ENCODE results near the gene FKRP. TPM values are rescaled to one million over a fixed set of nuclear protein-coding genes. Genes with fewer than 3 reads are reported as not detected.
A peak's percentile ranks its signal among the peaks of the same experiment; 100 is the strongest.
"Not testable (repeated sequence)": the region's sequence is repeated elsewhere in the genome, so short reads cannot be mapped to it uniquely, and the experiment has no call there.

The FKRP gene
- total and polyA plus RNA-seq, 5 donors, result 15.0 to 22.7 (median 20.0) TPM

GRCh38 chr19:46788262-46788967 lies 42.6 kb downstream of the FKRP start, which contains the start of gene SLC1A5:
Gene SLC1A5, minus strand, starts transcription at chr19:46788594. Its CDS starts 629 bp downstream, at chr19:46787965.
- Histone ChIP-seq H3K9me3 (ENCODE audit: control insufficient read depth, low read length) (no peaks in the 10 kb centered on the region), H3K27me3 (ENCODE audit: control insufficient read depth, insufficient read depth) (no peaks in the 10 kb centered on the region), H3K4me3 (ENCODE audit: low read length) (peak within 1 kb of the TSS; percentile 54), H3K27ac (ENCODE audit: low read length) (peak within 1 kb of the TSS; percentile 93), H3K4me1 (ENCODE audit: control insufficient read depth, insufficient read depth, low read length) (peaks cover 19% of the 10 kb centered on the region)
- WGBS, result under 1% methylated on average over 46 of the region's 46 CpGs
- peak; percentile 93 to 94 for ATAC-seq
- intact Hi-C loops (cut with DNase I), result no loop called here
- DNase-seq, result peak; percentile 98 to 99 (median 98)

- Histone ChIP-seq H3K9me3 (ENCODE audit: control insufficient read depth, low read length) (no peaks in the 10 kb centered on the region), H3K4me1 (ENCODE audit: control insufficient read depth, insufficient read depth, low read length) (peaks cover 19% of the 10 kb centered on the region), H3K4me3 (ENCODE audit: low read length) (no peak overlapping the region), H3K27ac (ENCODE audit: low read length) (no peak overlapping the region), H3K27me3 (ENCODE audit: control insufficient read depth, insufficient read depth) (no peaks in the 10 kb centered on the region)
- intact Hi-C loops (cut with DNase I), result no loop called here
- ATAC-seq (no peak), DNase-seq (no peak)
- WGBS, result 66% methylated on average over 9 of the region's 9 CpGs
Measured at GRCh38 chr19:46788968-46789338, 43.1 kb downstream of the FKRP start.

DNA sequence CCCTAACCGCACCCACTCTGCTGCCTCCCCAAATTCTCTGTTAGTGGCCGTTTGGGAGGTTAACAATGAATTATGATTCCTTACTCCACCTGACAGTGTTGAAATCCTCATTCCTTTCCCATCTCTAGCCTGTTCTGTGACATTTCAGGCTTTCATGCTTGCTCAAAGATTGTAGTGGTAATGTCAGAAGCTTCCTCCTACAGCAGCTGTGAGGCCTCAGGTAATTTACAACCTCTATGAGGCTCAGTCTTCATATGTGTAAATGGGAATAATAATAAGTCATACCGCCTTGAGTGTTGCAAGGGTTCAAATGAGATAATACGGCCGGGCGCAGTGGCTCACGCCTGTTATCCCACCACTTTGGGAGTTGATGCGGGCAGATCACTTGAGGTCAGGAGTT lies 43.5 kb downstream of the FKRP start:
- Histone ChIP-seq H3K4me1 (ENCODE audit: control insufficient read depth, insufficient read depth, low read length) (peaks cover 15% of the 10 kb centered on the region), H3K27me3 (ENCODE audit: control insufficient read depth, insufficient read depth) (no peaks in the 10 kb centered on the region), H3K4me3 (ENCODE audit: low read length) (no peak overlapping the region), H3K27ac (ENCODE audit: low read length) (no peak overlapping the region), H3K9me3 (ENCODE audit: control insufficient read depth, low read length) (no peaks in the 10 kb centered on the region)
- ATAC-seq, result no peak
- WGBS, result 92% methylated on average over 8 of the region's 8 CpGs
- DNase-seq, result no peak
- intact Hi-C loops (cut with DNase I), result no loop called here

DNA sequence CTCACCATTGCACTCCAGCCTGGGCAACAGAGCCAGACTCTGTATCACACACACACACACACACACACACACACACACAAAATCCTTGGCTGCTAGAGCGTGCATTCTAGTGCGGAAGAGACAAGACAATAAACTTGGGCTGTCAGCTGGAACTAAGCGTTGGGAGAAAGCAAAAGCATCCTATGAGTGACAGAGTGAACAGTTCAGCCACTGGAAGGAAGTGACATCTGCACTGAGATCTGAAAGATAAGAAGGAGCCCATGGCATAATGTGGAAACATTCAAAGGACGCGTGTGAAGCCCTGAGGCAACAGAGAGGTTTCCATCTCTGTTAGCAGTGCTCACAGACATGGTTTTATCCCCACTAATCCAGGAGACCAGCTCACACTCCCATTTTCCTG lies 46.1 kb downstream of the FKRP start:
- WGBS, result 48% methylated on average over 5 of the region's 5 CpGs
- DNase-seq, result no peak
- Histone ChIP-seq H3K27me3 (ENCODE audit: control insufficient read depth, insufficient read depth) (no peaks in the 10 kb centered on the region), H3K9me3 (ENCODE audit: control insufficient read depth, low read length) (no peaks in the 10 kb centered on the region), H3K4me3 (ENCODE audit: low read length) (no peak overlapping the region), H3K27ac (ENCODE audit: low read length) (no peak overlapping the region), H3K4me1 (ENCODE audit: control insufficient read depth, insufficient read depth, low read length) (no peaks in the 10 kb centered on the region)
- intact Hi-C loops (cut with DNase I), result no loop called here
- no peak for ATAC-seq

DNA sequence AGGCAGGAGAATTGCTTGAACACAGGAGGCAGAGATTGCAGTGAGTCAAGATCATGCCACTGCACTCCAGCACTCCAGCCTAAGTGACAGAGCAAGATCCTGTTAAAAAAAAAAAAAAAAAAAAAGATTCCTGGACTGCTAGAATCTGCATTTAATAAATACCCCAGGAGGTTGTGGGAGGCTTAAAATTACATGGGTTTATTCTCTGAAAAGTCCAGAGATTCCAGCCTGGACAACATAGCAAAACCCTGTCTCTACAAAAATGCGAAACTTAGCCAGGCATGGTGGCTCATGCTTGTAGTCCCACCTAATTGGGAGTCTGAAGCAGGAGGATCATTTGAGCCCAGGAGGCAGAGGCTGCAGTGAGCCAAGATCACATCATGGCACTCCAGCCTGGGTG lies 52.0 kb downstream of the FKRP start:
- H3K4me3 ChIP-seq (ENCODE audit: low read length), result no peak overlapping the region
- WGBS, result 100% methylated on average over 1 of the region's 1 CpG
- H3K4me1 ChIP-seq (ENCODE audit: control insufficient read depth, insufficient read depth, low read length), result no peaks in the 10 kb centered on the region
- intact Hi-C loops (cut with DNase I), result no loop called here
- H3K9me3 ChIP-seq (ENCODE audit: control insufficient read depth, low read length), result no peaks in the 10 kb centered on the region
- DNase-seq (no peak), ATAC-seq (no peak)
- no peak overlapping the region for H3K27ac ChIP-seq (ENCODE audit: low read length)
- H3K27me3 ChIP-seq (ENCODE audit: control insufficient read depth, insufficient read depth), result no peaks in the 10 kb centered on the region

- no peak for ATAC-seq
Measured at GRCh38 chr19:46798713-46799112, 52.9 kb downstream of the FKRP start.

GRCh38 chr19:46802152-46802551 lies 56.3 kb downstream of the FKRP start:
- intact Hi-C loops (cut with DNase I), result no loop called here
- H3K27me3 ChIP-seq (ENCODE audit: control insufficient read depth, insufficient read depth), result no peaks in the 10 kb centered on the region
- DNase-seq (no peak), ATAC-seq (no peak)
- WGBS, result 97% methylated on average over 5 of the region's 5 CpGs
- no peak overlapping the region for H3K4me3 ChIP-seq (ENCODE audit: low read length)
- H3K9me3 ChIP-seq (ENCODE audit: control insufficient read depth, low read length), result no peaks in the 10 kb centered on the region
- H3K27ac ChIP-seq (ENCODE audit: low read length), result no peak overlapping the region
- no peaks in the 10 kb centered on the region for H3K4me1 ChIP-seq (ENCODE audit: control insufficient read depth, insufficient read depth, low read length)

More at GRCh38 chr19:46798713-46799112, 52.9 kb downstream of the FKRP start:
- no peaks in the 10 kb centered on the region for H3K4me1 ChIP-seq (ENCODE audit: control insufficient read depth, insufficient read depth, low read length)
- 98% methylated on average over 2 of the region's 2 CpGs for WGBS
- no peak overlapping the region for H3K27ac ChIP-seq (ENCODE audit: low read length)
- DNase-seq, result no peak
- intact Hi-C loops (cut with DNase I), result no loop called here
- H3K9me3 ChIP-seq (ENCODE audit: control insufficient read depth, low read length), result no peaks in the 10 kb centered on the region
- H3K27me3 ChIP-seq (ENCODE audit: control insufficient read depth, insufficient read depth), result no peaks in the 10 kb centered on the region
- H3K4me3 ChIP-seq (ENCODE audit: low read length), result no peak overlapping the region

GRCh38 chr19:46803555-46803954 lies 57.7 kb downstream of the FKRP start:
- H3K27ac ChIP-seq (ENCODE audit: low read length), result no peak overlapping the region
- WGBS, result 57% methylated on average over 2 of the region's 2 CpGs
- no peaks in the 10 kb centered on the region for H3K9me3 ChIP-seq (ENCODE audit: control insufficient read depth, low read length)
- H3K27me3 ChIP-seq (ENCODE audit: control insufficient read depth, insufficient read depth), result no peaks in the 10 kb centered on the region
- no peaks in the 10 kb centered on the region for H3K4me1 ChIP-seq (ENCODE audit: control insufficient read depth, insufficient read depth, low read length)
- ATAC-seq (peak; percentile 28 to 51), DNase-seq (peak in 1 of 3 donors; percentile 15)
- intact Hi-C loops (cut with DNase I), result no loop called here
- H3K4me3 ChIP-seq (ENCODE audit: low read length), result no peak overlapping the region

- peak in 1 of 3 donors; percentile 4 for DNase-seq
- H3K27me3 ChIP-seq (ENCODE audit: control insufficient read depth, insufficient read depth); intact Hi-C loops (cut with DNase I); ATAC-seq; H3K27ac ChIP-seq (ENCODE audit: low read length); H3K4me1 ChIP-seq (ENCODE audit: control insufficient read depth, insufficient read depth, low read length); H3K9me3 ChIP-seq (ENCODE audit: control insufficient read depth, low read length); H3K4me3 ChIP-seq (ENCODE audit: low read length): not testable (repeated sequence)
- 90% methylated on average over 4 of the region's 4 CpGs for WGBS
Measured at GRCh38 chr19:46804432-46804831, 58.6 kb downstream of the FKRP start.

GRCh38 chr19:46806656-46807055 lies 60.8 kb downstream of the FKRP start:
- ATAC-seq, result no peak
- no peaks in the 10 kb centered on the region for H3K9me3 ChIP-seq (ENCODE audit: control insufficient read depth, low read length)
- no peak overlapping the region for H3K4me3 ChIP-seq (ENCODE audit: low read length)
- no peaks in the 10 kb centered on the region for H3K4me1 ChIP-seq (ENCODE audit: control insufficient read depth, insufficient read depth, low read length)
- H3K27me3 ChIP-seq (ENCODE audit: control insufficient read depth, insufficient read depth), result no peaks in the 10 kb centered on the region
- DNase-seq, result no peak
- intact Hi-C loops (cut with DNase I), result no loop called here
- no peak overlapping the region for H3K27ac ChIP-seq (ENCODE audit: low read length)
- WGBS, result 80% methylated on average over 7 of the region's 7 CpGs

Measured in right cardiac atrium (tissue), 5 donors.